HCT116 (cell line): ENCODE data around the gene USP7. TPM values are rescaled to one million over a fixed set of nuclear protein-coding genes. Genes with fewer than 3 reads are reported as not detected.

ENCODE experiments used
- ATAC-seq: fragments of 200-7000 bp; cut with Tn5 transposase; 2 replicates; pipeline ENCODE4 v1.9.1; 2020; ENCODE audit warnings: mild to moderate bottlenecking, moderate library complexity
- BruUV-seq: library from RNA; stranded (reverse); fragments of 400-500 nt; replicated peaks from 2 replicates; lab custom pipeline; 2021; lab: Mats Ljungman, UMichigan
- CTCF ChIA-PET: fragments of 300-600 bp; sonication (Branson Sonifier 250); formaldehyde crosslinking; loops from one replicate; lab custom pipeline; 2021; ENCODE audit warnings: antibody characterized with exemption; lab: Charles Lee
- POLR2A ChIA-PET: fragments of 300-600, 350-600 bp; sonication (Branson Sonifier 250); formaldehyde crosslinking; loops from one replicate; lab custom pipeline; 2021; ENCODE audit warnings: antibody characterized with exemption; lab: Charles Lee
- RAD21 ChIA-PET, 2 experiments: fragments of 300-600 bp; sonication (Branson Sonifier 250); formaldehyde crosslinking; loops; one replicate each; lab custom pipeline; 2023; ENCODE audit warnings: low total read pairs in 2 of 2; ENCODE audit not compliant: uncharacterized antibody in 2 of 2, unreplicated experiment in 2 of 2, low non-redundant PET in 1 of 2; lab: Charles Lee
- DNase-seq: peaks from one replicate; pipeline ENCODE4 v3.0.0-alpha.2; 2010; ENCODE audit warnings: low read depth, low spot score
- H2AFZ ChIP-seq: fragments of 200-600 bp; shearing (Covaris generic), sonication (generic); 2 replicates; pipeline ENCODE4 v1.6.1; 2017; ENCODE audit warnings: low read depth, mixed run types, mixed read lengths, antibody characterized with exemption, low read length; ENCODE audit not compliant: poor library complexity, severe bottlenecking
- H3K27ac ChIP-seq: 2 replicates; pipeline ENCODE4 v1.5.1; 2012; ENCODE audit warnings: low read depth, low read length
- H3K27me3 ChIP-seq: fragments of 200-600 bp; sonication (generic); 2 replicates; pipeline ENCODE4 v1.6.1; 2016; ENCODE audit warnings: mixed run types, low read length, mixed read lengths; ENCODE audit not compliant: insufficient read depth
- H3K36me3 ChIP-seq, 2 experiments: fragments of 200-500 bp in 1 of 2; fragments of 200-600 bp in 1 of 2; sonication (Bioruptor generic) in 1 of 2; sonication (generic) in 1 of 2; 2 replicates each; pipeline versions ENCODE4 v1.5.1 to v1.6.1; 2014 to 2016; ENCODE audit warnings: low read length in 2 of 2, inconsistent platforms in 1 of 2, mixed read lengths in 1 of 2, mixed run types in 1 of 2; ENCODE audit not compliant: insufficient read depth in 2 of 2, control insufficient read depth in 1 of 2
- H3K4me1 ChIP-seq, 2 experiments: fragments of 200-600 bp in 1 of 2; sonication (generic) in 1 of 2; 2 replicates each; pipeline versions ENCODE4 v1.5.1 to v1.6.1; 2012 to 2017; ENCODE audit warnings: low read length in 2 of 2, inconsistent platforms in 1 of 2, mild to moderate bottlenecking in 1 of 2, mixed read lengths in 1 of 2, mixed run types in 1 of 2, moderate library complexity in 1 of 2; ENCODE audit not compliant: insufficient read depth in 2 of 2, control insufficient read depth in 1 of 2
- H3K4me2 ChIP-seq: fragments of 200-600 bp; sonication (generic); 2 replicates; pipeline ENCODE4 v1.6.1; 2017; ENCODE audit warnings: mixed run types, low read length, mixed read lengths
- H3K4me3 ChIP-seq, 2 experiments: fragments of 200-600 bp in 1 of 2; sonication (generic) in 1 of 2; replicated peaks in 1 of 2; 2 replicates each; pipeline ENCODE4 v1.5.1; 2011 to 2016; ENCODE audit warnings: low read length in 2 of 2, control low read depth in 1 of 2, low read depth in 1 of 2, mild to moderate bottlenecking in 1 of 2, mixed read lengths in 1 of 2, mixed run types in 1 of 2
- H3K79me2 ChIP-seq: fragments of 200-600 bp; sonication (generic); 2 replicates; pipeline ENCODE4 v1.6.1; 2017; ENCODE audit warnings: mild to moderate bottlenecking, mixed run types, low read length, moderate library complexity, mixed read lengths; ENCODE audit not compliant: insufficient read depth
- H3K9ac ChIP-seq: fragments of 200-600 bp; sonication (generic); 2 replicates; pipeline ENCODE4 v1.6.1; 2016; ENCODE audit warnings: low read length, mixed read lengths
- H3K9me2 ChIP-seq: fragments of 200-600 bp; sonication (generic), shearing (Covaris generic); 2 replicates; pipeline ENCODE4 v1.6.1; 2017; ENCODE audit warnings: mixed run types, mild to moderate bottlenecking, moderate library complexity; ENCODE audit not compliant: insufficient read depth
- H3K9me3 ChIP-seq, 2 experiments: fragments of 200-500 bp in 1 of 2; fragments of 200-600 bp in 1 of 2; sonication (Bioruptor generic) in 1 of 2; sonication (generic) in 1 of 2; 2 replicates each; pipeline ENCODE4 v1.6.1; 2014 to 2017; ENCODE audit warnings: low read length in 2 of 2, mixed read lengths in 2 of 2, inconsistent platforms in 1 of 2, low read depth in 1 of 2, mild to moderate bottlenecking in 1 of 2, mixed run types in 1 of 2, moderate library complexity in 1 of 2; ENCODE audit not compliant: control insufficient read depth in 1 of 2, insufficient read depth in 1 of 2
- H4K20me1 ChIP-seq: fragments of 200-600 bp; sonication (generic), shearing (Covaris generic); 2 replicates; pipeline ENCODE4 v1.6.1; 2017; ENCODE audit warnings: mixed run types, mild to moderate bottlenecking, moderate library complexity; ENCODE audit not compliant: insufficient read depth
- CBX3 ChIP-seq: IDR thresholded peaks from 2 replicates; pipeline ENCODE4 v1.6.1; 2012; ENCODE audit warnings: low read depth
- CEBPB ChIP-seq: IDR thresholded peaks from 2 replicates; pipeline ENCODE4 v1.6.1; 2012; ENCODE audit warnings: low read depth
- CTCF ChIP-seq, 3 experiments: fragments of 200-600 bp in 1 of 3; sonication (generic) in 1 of 3; IDR thresholded peaks in 2 of 3; conservative IDR thresholded peaks in 1 of 3; 2 replicates each; pipeline ENCODE4 v1.5.1; 2012 to 2017; ENCODE audit warnings: low read depth in 2 of 3, low read length in 2 of 3, antibody characterized with exemption in 1 of 3, borderline replicate concordance in 1 of 3, control low read depth in 1 of 3, mild to moderate bottlenecking in 1 of 3, mixed read lengths in 1 of 3, mixed run types in 1 of 3, moderate library complexity in 1 of 3; ENCODE audit not compliant: insufficient read depth in 1 of 3
- EGR1 ChIP-seq: IDR thresholded peaks from 2 replicates; pipeline ENCODE4 v1.6.1; 2012; ENCODE audit warnings: low read depth
- ELF1 ChIP-seq: IDR thresholded peaks from 2 replicates; pipeline ENCODE4 v1.6.1; 2012; ENCODE audit warnings: low read depth, borderline replicate concordance
- EZH2phosphoT487 ChIP-seq: fragments of 200-600 bp; IDR thresholded peaks from 2 replicates; pipeline ENCODE4 v1.6.1; 2018; ENCODE audit warnings: antibody characterized with exemption, borderline replicate concordance
- FOSL1 ChIP-seq: IDR thresholded peaks from 2 replicates; pipeline ENCODE4 v1.6.1; 2012; ENCODE audit warnings: low read depth
- JUND ChIP-seq: IDR thresholded peaks from 2 replicates; pipeline ENCODE4 v1.6.1; 2012
- MAX ChIP-seq: IDR thresholded peaks from 2 replicates; pipeline ENCODE4 v1.6.1; 2012
- POLR2A ChIP-seq: IDR thresholded peaks from 2 replicates; pipeline ENCODE4 v1.7.0; 2011; ENCODE audit warnings: borderline replicate concordance; ENCODE audit not compliant: insufficient read depth, insufficient read length; ENCODE audit errors: extremely low read depth
- POLR2AphosphoS5 ChIP-seq: IDR thresholded peaks from 2 replicates; pipeline ENCODE4 v1.6.1; 2011; ENCODE audit warnings: mild to moderate bottlenecking, low read depth, low read length, moderate library complexity
- RAD21 ChIP-seq: IDR thresholded peaks from 2 replicates; pipeline ENCODE4 v1.6.1; 2012; ENCODE audit warnings: low read depth, mild to moderate bottlenecking
- REST ChIP-seq: IDR thresholded peaks from 2 replicates; pipeline ENCODE4 v1.6.1; 2012; ENCODE audit warnings: low read depth
- SRF ChIP-seq: IDR thresholded peaks from 2 replicates; pipeline ENCODE4 v1.6.1; 2012; ENCODE audit warnings: low read depth
- YY1 ChIP-seq: IDR thresholded peaks from 2 replicates; pipeline ENCODE4 v1.6.1; 2011; ENCODE audit warnings: low read length, low read depth, moderate library complexity, mild to moderate bottlenecking; ENCODE audit not compliant: insufficient replicate concordance; ENCODE audit errors: extremely low read depth
- ZBTB33 ChIP-seq: IDR thresholded peaks from 2 replicates; pipeline ENCODE4 v1.6.1; 2011; ENCODE audit warnings: mild to moderate bottlenecking, low read length, moderate library complexity; ENCODE audit not compliant: insufficient replicate concordance; ENCODE audit errors: extremely low read depth
- ZNF274 ChIP-seq: fragments of 200-500 bp; sonication (Bioruptor generic); IDR thresholded peaks from 2 replicates; pipeline ENCODE4 v1.6.1; 2014; ENCODE audit warnings: mild to moderate bottlenecking, low read depth, low read length, inconsistent platforms
- intact Hi-C: fragments of 100-400 bp; cut with micrococcal nuclease; formaldehyde crosslinking; loops from 2 replicates; pipeline ENCODE4 v1.10.0; 2022
- total RNA-seq: library from RNA; stranded (reverse); gene quantifications from one replicate; pipeline ENCODE4 v1.2.1, GENCODE V29; 2021; ENCODE audit not compliant: unreplicated experiment

The USP7 gene
- total RNA-seq, 1 experiment from 2014 or later = 154 TPM

- peak overlapping the region; percentile 0; the same call in 1 of the 2 replicates for H3K4me2 ChIP-seq
- no peaks in the 10 kb centered on the region for H3K27me3 ChIP-seq
- H3K4me3 ChIP-seq = no peak overlapping the region
- no peaks in the 10 kb centered on the region for H3K9me2 ChIP-seq
- peaks cover 5% of the 10 kb centered on the region; the same call in 1 of the 2 replicates for H4K20me1 ChIP-seq
- peaks cover 13% of the 10 kb centered on the region for H3K79me2 ChIP-seq
- H3K27ac ChIP-seq = no peak overlapping the region
- POLR2A ChIA-PET = interaction anchor here (0.5 kb wide), 1 partner anchor 9 kb away, joined by 3 read pairs; no protein-coding TSS in a partner anchor
- DNase-seq = no peak
- H3K36me3 ChIP-seq = no peaks in the 10 kb centered on the region
- peaks cover 3 to 32% of the 10 kb centered on the region in 2 experiments; a peak in 3 of 4 replicates for H3K4me1 ChIP-seq
- TF ChIP-seq CTCF (IDR thresholded peaks at IDR 0.05 in 2 of 3, conservative IDR thresholded peaks at IDR 0.05 in 1 of 3; ENCODE audit: borderline replicate concordance in 1 of 3, insufficient read depth in 1 of 3, low read depth in 2 of 3, low read length in 2 of 3) = no peak
- TF ChIP-seq ELF1 = no peak
- TF ChIP-seq RAD21 = no peak
- TF ChIP-seq CBX3 = no peak
- TF ChIP-seq EGR1 = no peak
- no peak for TF ChIP-seq POLR2A
- TF ChIP-seq CEBPB = no peak
- TF ChIP-seq POLR2AphosphoS5 = no peak
- no peak for TF ChIP-seq FOSL1
- no peak for TF ChIP-seq MAX
- no peak for TF ChIP-seq REST
- TF ChIP-seq JUND = no peak
- TF ChIP-seq EZH2phosphoT487 = no peak
- no peak for TF ChIP-seq ZNF274
- TF ChIP-seq YY1 = no peak
- no peak for TF ChIP-seq ZBTB33
- TF ChIP-seq SRF = no peak
- CTCF ChIA-PET = interaction anchor here (0.7 to 2.1 kb wide), 2 partner anchors 42 to 44 kb away, joined by 3 to 6 read pairs; no protein-coding TSS in a partner anchor
- no TSS peak for BruUV-seq
- intact Hi-C loops = no loop called here
- no peaks in the 10 kb centered on the region for H3K9me3 ChIP-seq
- RAD21 ChIA-PET = no interaction called here
- peak overlapping the region; percentile 5 for H2AFZ ChIP-seq
- H3K9ac ChIP-seq = no peak overlapping the region
- no peak for ATAC-seq
Observed at GRCh38 chr16:8966817-8967131, 3.1 kb upstream of the USP7 start.
